AG04450 (cell line): ENCODE results near the gene UBR3. TPM values are rescaled to one million over a fixed set of nuclear protein-coding genes. Genes with fewer than 3 reads are reported as not detected.

Source experiments
- CTCF ChIA-PET: fragments of 300-600, 350-600 bp; formaldehyde crosslinking; extraction: SDS; loops from one replicate; lab custom pipeline; 2022; ENCODE audit warnings: antibody characterized with exemption, inconsistent platforms; lab: Charles Lee
- POLR2A ChIA-PET: fragments of 350-600 bp; formaldehyde crosslinking; extraction: SDS; loops from one replicate; lab custom pipeline; 2021; ENCODE audit warnings: antibody characterized with exemption, inconsistent platforms; lab: Yijun Ruan, JAX
- DNase-seq: peaks from one replicate; pipeline ENCODE4 v3.0.0-alpha.2; 2011; ENCODE audit warnings: low read depth, low spot score
- H3K27ac ChIP-seq: one replicate; pipeline ENCODE4 v1.5.1; 2012; ENCODE audit warnings: low read depth, low read length, control low read depth
- H3K27me3 ChIP-seq: one replicate; pipeline ENCODE4 v1.6.0; 2012; ENCODE audit warnings: low read length; ENCODE audit not compliant: control insufficient read depth, insufficient read depth
- H3K4me3 ChIP-seq: 2 replicates; pipeline ENCODE4 v1.5.1; 2011; ENCODE audit warnings: mild to moderate bottlenecking, low read depth, low read length, control low read depth
- H3K9me3 ChIP-seq: 2 replicates; pipeline ENCODE4 v1.5.1; 2012; ENCODE audit warnings: low read length; ENCODE audit not compliant: control insufficient read depth, insufficient read depth
- polyA plus RNA-seq: library from polyadenylated mRNA; depleted of rRNA; stranded (reverse); fragments of >200 nt; gene quantifications from 2 replicates; pipeline ENCODE4 v1.2.3, GENCODE V29; 2011
- TF ChIP-seq, protein P1 (sequence below): IDR thresholded peaks from 2 replicates; pipeline ENCODE4 v1.5.1; 2011; ENCODE audit warnings: low read depth, low read length, control low read depth, inconsistent platforms

The UBR3 gene
- polyA plus RNA-seq, 1 experiment: 20.3 TPM

DNA sequence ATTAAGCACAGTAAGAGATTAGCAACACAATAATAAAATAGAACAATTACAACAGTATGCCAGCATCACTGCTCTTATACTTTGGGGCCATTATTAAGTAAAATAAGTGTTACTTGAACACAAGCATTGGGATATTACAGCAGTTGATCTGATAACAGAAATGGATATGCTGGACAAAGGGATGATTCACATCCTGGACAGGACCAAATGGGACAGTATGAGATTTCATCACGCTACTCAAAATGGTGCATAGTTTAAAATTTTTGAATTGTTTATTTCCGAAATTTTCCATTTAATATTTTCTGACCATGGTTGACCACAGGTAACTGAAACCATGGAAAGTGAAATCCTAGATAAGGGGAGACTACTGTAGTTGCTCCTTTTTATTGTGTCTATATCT is 138.2 kb downstream of the UBR3 start:
- CTCF ChIA-PET: no interaction called here
- Histone ChIP-seq H3K27ac (no peak overlapping the region), H3K27me3 (no peaks in the 10 kb centered on the region), H3K4me3 (no peak overlapping the region), H3K9me3 (0 out of 2 replicates have a peak, but pooled peaks cover 3% of the 10 kb centered on the region)
- TF ChIP-seq, protein P1, sequence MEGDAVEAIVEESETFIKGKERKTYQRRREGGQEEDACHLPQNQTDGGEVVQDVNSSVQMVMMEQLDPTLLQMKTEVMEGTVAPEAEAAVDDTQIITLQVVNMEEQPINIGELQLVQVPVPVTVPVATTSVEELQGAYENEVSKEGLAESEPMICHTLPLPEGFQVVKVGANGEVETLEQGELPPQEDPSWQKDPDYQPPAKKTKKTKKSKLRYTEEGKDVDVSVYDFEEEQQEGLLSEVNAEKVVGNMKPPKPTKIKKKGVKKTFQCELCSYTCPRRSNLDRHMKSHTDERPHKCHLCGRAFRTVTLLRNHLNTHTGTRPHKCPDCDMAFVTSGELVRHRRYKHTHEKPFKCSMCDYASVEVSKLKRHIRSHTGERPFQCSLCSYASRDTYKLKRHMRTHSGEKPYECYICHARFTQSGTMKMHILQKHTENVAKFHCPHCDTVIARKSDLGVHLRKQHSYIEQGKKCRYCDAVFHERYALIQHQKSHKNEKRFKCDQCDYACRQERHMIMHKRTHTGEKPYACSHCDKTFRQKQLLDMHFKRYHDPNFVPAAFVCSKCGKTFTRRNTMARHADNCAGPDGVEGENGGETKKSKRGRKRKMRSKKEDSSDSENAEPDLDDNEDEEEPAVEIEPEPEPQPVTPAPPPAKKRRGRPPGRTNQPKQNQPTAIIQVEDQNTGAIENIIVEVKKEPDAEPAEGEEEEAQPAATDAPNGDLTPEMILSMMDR: no peak
- DNase-seq: no peak
- POLR2A ChIA-PET: no interaction called here

DNA sequence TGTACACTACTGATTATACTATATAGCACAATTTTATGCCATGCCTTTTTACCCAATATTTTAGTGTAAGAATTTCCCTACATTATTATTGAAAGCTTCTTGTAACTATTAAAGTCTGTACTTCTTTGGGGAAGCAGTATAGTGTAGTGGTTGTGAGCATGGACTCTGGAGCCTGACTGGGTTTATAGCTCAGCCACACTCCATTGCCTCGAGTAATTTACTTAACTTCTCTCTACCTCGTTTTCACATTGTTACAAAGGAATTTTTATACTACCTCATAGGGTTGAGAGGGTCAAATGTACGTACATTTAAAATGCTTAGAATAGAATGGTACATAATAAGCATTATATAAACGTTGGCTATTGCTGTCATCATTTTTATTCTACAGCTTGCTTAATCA is 139.2 kb downstream of the UBR3 start:
- TF ChIP-seq, protein P1: no peak
- POLR2A ChIA-PET: no interaction called here
- CTCF ChIA-PET: interaction anchor here (0.7 kb wide), 1 partner anchor 858 kb away, joined by 4 read pairs; no protein-coding TSS in a partner anchor
- no peak overlapping the region for H3K4me3 ChIP-seq
- H3K9me3 ChIP-seq: 0 out of 2 replicates have a peak, but pooled peaks cover 3% of the 10 kb centered on the region
- no peak for DNase-seq
- H3K27ac ChIP-seq: no peak overlapping the region
- H3K27me3 ChIP-seq: no peaks in the 10 kb centered on the region

DNA sequence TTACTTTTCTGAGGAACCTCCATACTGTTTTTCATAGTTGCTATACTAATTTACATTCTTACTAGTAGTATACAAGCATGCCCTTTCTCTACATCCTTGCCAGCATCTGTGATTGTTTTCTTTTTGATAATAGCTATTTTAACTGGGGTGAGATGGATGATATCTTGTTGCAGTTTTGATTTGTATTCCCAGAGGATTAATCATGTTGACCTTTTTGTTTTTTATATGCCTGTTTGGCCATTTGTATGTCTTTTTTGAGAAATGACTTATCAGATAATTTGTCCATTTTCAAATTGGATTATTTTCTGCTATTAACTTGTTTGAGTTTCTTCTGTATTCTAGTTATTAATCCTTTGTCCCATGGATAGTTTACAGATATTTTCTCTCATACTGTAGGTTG is 141.5 kb downstream of the UBR3 start:
- Histone ChIP-seq H3K27ac (no peak overlapping the region), H3K27me3 (no peaks in the 10 kb centered on the region), H3K9me3 (0 out of 2 replicates have a peak, but pooled peaks cover 3% of the 10 kb centered on the region), H3K4me3 (no peak overlapping the region)
- TF ChIP-seq, protein P1: no peak
- ChIA-PET CTCF (interaction anchor here (1.0 kb wide), 1 partner anchor 20 kb away, joined by 3 read pairs; no protein-coding TSS in a partner anchor), POLR2A (no interaction called here)
- no peak for DNase-seq

DNA sequence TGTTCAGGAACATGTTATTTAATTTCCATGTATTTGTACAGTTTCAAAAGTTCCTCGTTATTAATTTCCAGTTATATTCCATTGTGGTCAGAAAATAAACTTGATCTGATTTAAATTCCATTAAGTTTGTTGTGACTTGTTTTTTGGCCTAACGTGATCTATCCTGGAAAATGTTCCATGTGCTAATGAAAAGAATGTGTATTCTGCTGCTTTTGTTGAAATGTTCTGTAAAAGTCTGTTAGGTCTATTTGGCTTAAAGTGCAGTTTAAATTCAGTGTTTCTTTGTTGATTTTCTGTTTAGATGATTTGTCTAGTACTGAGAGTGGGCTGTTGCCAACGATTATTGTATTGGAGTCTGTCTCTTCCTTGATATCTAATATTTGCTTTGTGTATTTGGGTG is 148.0 kb downstream of the UBR3 start:
- Histone ChIP-seq H3K4me3 (no peak overlapping the region), H3K27me3 (no peaks in the 10 kb centered on the region), H3K9me3 (no peaks in the 10 kb centered on the region; the same call in 1 of the 2 replicates), H3K27ac (no peak overlapping the region)
- CTCF ChIA-PET: no interaction called here
- TF ChIP-seq, protein P1: no peak
- DNase-seq: no peak
- POLR2A ChIA-PET: no interaction called here

DNA sequence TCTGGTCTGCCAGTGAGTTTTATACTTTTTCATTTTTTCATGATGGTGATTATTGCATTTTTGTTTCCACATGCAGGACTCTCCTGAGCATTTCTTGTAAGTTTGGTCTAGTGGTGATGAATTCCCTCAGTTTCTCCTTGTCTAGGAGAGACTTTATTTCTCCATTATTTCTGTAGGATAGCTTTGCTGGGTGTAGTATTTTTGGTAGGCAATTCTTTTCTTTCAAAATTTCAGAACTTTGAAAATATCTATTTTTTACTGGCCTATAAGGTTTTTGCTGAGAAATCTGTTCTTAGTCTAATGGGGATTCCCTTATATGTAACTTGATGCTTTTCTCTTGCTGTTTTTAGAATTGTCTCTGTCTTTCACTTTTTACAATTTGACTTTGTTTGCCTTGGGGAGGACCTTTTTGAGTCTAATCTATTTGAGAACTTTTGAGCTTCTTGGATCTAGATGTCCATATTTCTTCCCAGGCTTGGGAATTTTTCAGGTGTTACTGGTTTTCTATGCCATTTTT is 149.1 kb downstream of the UBR3 start:
- no peaks in the 10 kb centered on the region for H3K27me3 ChIP-seq
- no peaks in the 10 kb centered on the region; the same call in 1 of the 2 replicates for H3K9me3 ChIP-seq
- no peak overlapping the region for H3K27ac ChIP-seq
- DNase-seq: no peak
- ChIA-PET CTCF (no interaction called here), POLR2A (no interaction called here)
- H3K4me3 ChIP-seq: no peak overlapping the region
- TF ChIP-seq, protein P1: no peak
